K562 (cell line): Measurements from ENCODE around the gene DCTD. TPM values are rescaled to one million over a fixed set of nuclear protein-coding genes. Genes with fewer than 3 reads are reported as not detected.

Source experiments
- BCL6 ChIP-seq: fragments of 250-450 bp; sonication (Bioruptor Pico); IDR thresholded peaks from 2 replicates; pipeline ENCODE4 v1.4.0; 2020
- CTBP1 ChIP-seq: fragments of 450-650 bp; IDR thresholded peaks from 2 replicates; pipeline ENCODE4 v1.6.1; 2016; ENCODE audit warnings: borderline replicate concordance
- CXXC5 ChIP-seq: fragments of 250-450 bp; sonication (Bioruptor Pico); IDR thresholded peaks from 2 replicates; pipeline ENCODE4 v1.8.0; 2022; ENCODE audit warnings: inconsistent platforms, mild to moderate bottlenecking, moderate library complexity
- ELF1 ChIP-seq: fragments of 200-800 bp; sonication (Bioruptor generic); IDR thresholded peaks from 2 replicates; pipeline ENCODE4 v1.6.1; 2016; ENCODE audit warnings: missing genetic modification characterization, missing compliant biosample characterization
- HDGF ChIP-seq: fragments of 450-650 bp; IDR thresholded peaks from 2 replicates; pipeline ENCODE4 v1.6.1; 2016
- KAT7 ChIP-seq: sonication (generic); formaldehyde crosslinking; IDR thresholded peaks from 2 replicates; pipeline ENCODE4 v1.8.0; 2022; ENCODE audit warnings: missing genetic modification reagents, mild to moderate bottlenecking, borderline replicate concordance
- MAZ ChIP-seq, 2 experiments: fragments of 450-650 bp in 1 of 2; sonication (generic) in 1 of 2; formaldehyde crosslinking; IDR thresholded peaks in 1 of 2; conservative IDR thresholded peaks in 1 of 2; 2 replicates each; pipeline versions ENCODE4 v1.4.0 to v1.5.0; 2020; ENCODE audit warnings: mild to moderate bottlenecking in 1 of 2, missing genetic modification reagents in 1 of 2
- MECOM ChIP-seq: fragments of 250-450 bp; sonication (Bioruptor Pico); IDR thresholded peaks from 2 replicates; pipeline ENCODE4 v1.8.0; 2022; ENCODE audit warnings: inconsistent platforms
- RFX1 ChIP-seq: fragments of 450-650 bp; IDR thresholded peaks from 2 replicates; pipeline ENCODE4 v1.6.1; 2016; ENCODE audit warnings: mild to moderate bottlenecking, moderate library complexity
- TCF7 ChIP-seq: sonication (generic); IDR thresholded peaks from 2 replicates; pipeline ENCODE4 v1.6.1; 2016; ENCODE audit warnings: antibody characterized with exemption, borderline replicate concordance
- TRIM28 ChIP-seq: fragments of 450-650 bp; IDR thresholded peaks from 2 replicates; pipeline ENCODE4 v1.6.1; 2017
- TSC22D4 ChIP-seq: fragments of 450-650 bp; IDR thresholded peaks from 2 replicates; pipeline ENCODE4 v1.6.1; 2016; ENCODE audit warnings: missing genetic modification characterization, missing biosample characterization, control low read depth
- ZBTB1 ChIP-seq: sonication (generic); formaldehyde crosslinking; IDR thresholded peaks from 2 replicates; pipeline ENCODE4 v1.8.1; 2023; ENCODE audit warnings: missing genetic modification reagents, low read depth, mild to moderate bottlenecking, borderline replicate concordance
- ZNF146 ChIP-seq: IDR thresholded peaks from one replicate; pipeline ENCODE4 v1.6.1; 2018; ENCODE audit warnings: missing compliant biosample characterization; ENCODE audit not compliant: unreplicated experiment
- ZNF24 ChIP-seq: fragments of 450-650 bp; IDR thresholded peaks from 2 replicates; pipeline ENCODE4 v1.6.1; 2016
- ZNF696 ChIP-seq: fragments of 250-450 bp; sonication (Bioruptor Pico); conservative IDR thresholded peaks from 2 replicates; pipeline ENCODE4 v1.4.0; 2020; ENCODE audit warnings: mild to moderate bottlenecking, moderate library complexity
- polyA plus RNA-seq, 8 experiments: library from polyadenylated mRNA; depleted of rRNA in 4 of 8; stranded (reverse) in 5 of 8; unstranded in 3 of 8; fragments of >200 nt; fragmentation: Nextera tagmentation in 2 of 8; fragmentation: Illumina TruSeq in 1 of 8; extraction: Ambion mirVana in 2 of 8; extraction: Trizol in 1 of 8; gene quantifications; 2 replicates each; pipeline versions ENCODE4 v1.2.1 to v1.2.3, GENCODE V29; 2011 to 2014; ENCODE audit warnings: inconsistent platforms in 1 of 8, missing spikeins in 1 of 8
- total RNA-seq, 7 experiments: library from RNA; depleted of rRNA in 6 of 7; stranded (reverse); fragments of >200 nt in 6 of 7; fragmentation: Illumina TruSeq in 2 of 7; extraction: Trizol in 2 of 7; gene quantifications; 2 replicates each; pipeline versions ENCODE4 v1.2.1 to v1.2.3, GENCODE V29; 2011 to 2021; ENCODE audit warnings: low replicate concordance in 1 of 7
- TF ChIP-seq, protein P1 (sequence below), 3 experiments: IDR thresholded peaks in 2 of 3; conservative IDR thresholded peaks in 1 of 3; 2 replicates each; pipeline ENCODE4 v1.5.1; 2011 to 2012; ENCODE audit warnings: low read length in 3 of 3, mild to moderate bottlenecking in 3 of 3, control low read depth in 2 of 3, improper control_type of control experiment in 1 of 3, inconsistent platforms in 1 of 3, low read depth in 1 of 3, mixed read lengths in 1 of 3, moderate library complexity in 1 of 3; ENCODE audit not compliant: insufficient read depth in 2 of 3
- TF ChIP-seq, protein P2 (sequence below), 2 experiments: fragments of 200-800 bp in 1 of 2; sonication (Bioruptor generic) in 1 of 2; sonication (generic) in 1 of 2; formaldehyde crosslinking in 1 of 2; IDR thresholded peaks in 1 of 2; conservative IDR thresholded peaks in 1 of 2; 2 replicates each; pipeline versions ENCODE4 v1.5.0 to v1.6.1; 2016 to 2020; ENCODE audit warnings: missing compliant biosample characterization in 1 of 2, missing genetic modification characterization in 1 of 2, missing genetic modification reagents in 1 of 2
- TF ChIP-seq, protein P3 (sequence below): fragments of 250-450 bp; sonication (Bioruptor Pico); IDR thresholded peaks from 2 replicates; pipeline ENCODE4 v1.8.0; 2022; ENCODE audit warnings: inconsistent platforms, mild to moderate bottlenecking, moderate library complexity, borderline replicate concordance
- TF ChIP-seq, protein P4 (sequence below): fragments of 250-450 bp; sonication (Bioruptor Pico); IDR thresholded peaks from 2 replicates; pipeline ENCODE4 v1.5.0; 2020; ENCODE audit warnings: mild to moderate bottlenecking, borderline replicate concordance
- TF ChIP-seq, protein P5 (sequence below): sonication (generic); formaldehyde crosslinking; IDR thresholded peaks from 2 replicates; pipeline ENCODE4 v1.8.0; 2022; ENCODE audit warnings: mild to moderate bottlenecking, missing genetic modification reagents, borderline replicate concordance

DCTD gene
- total and polyA plus RNA-seq, 9 of the 15 experiments (the other 6 are each of a cell fraction or from before 2014, with no cell fraction given) = 38.7 to 114 (median 76.5) TPM

DNA sequence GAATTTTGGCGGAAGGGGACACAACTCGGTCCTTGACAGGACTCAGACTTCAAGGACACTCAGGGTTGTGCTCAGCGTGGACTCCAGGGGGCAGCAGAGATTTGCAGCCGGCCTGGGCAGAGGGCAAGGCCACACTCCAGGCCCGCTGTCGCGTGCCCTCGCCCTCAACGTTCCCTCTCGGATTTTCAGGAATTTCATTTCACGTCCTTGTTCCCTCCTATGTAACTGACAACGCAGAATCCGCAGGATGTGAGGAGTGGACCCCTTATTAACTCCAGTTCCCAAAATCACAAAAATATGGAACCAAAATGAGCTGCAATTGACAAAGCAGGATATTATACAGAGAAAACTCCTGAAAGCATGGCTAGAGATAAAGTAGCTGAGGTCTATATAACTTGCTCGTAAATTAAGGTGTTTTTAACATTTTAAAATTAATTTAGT, 21.0 kb upstream of the DCTD start (continued):
- no peak for TF ChIP-seq KAT7 (CRISPR knock-in tag)
- no peak for TF ChIP-seq TRIM28
- TF ChIP-seq, protein P1, sequence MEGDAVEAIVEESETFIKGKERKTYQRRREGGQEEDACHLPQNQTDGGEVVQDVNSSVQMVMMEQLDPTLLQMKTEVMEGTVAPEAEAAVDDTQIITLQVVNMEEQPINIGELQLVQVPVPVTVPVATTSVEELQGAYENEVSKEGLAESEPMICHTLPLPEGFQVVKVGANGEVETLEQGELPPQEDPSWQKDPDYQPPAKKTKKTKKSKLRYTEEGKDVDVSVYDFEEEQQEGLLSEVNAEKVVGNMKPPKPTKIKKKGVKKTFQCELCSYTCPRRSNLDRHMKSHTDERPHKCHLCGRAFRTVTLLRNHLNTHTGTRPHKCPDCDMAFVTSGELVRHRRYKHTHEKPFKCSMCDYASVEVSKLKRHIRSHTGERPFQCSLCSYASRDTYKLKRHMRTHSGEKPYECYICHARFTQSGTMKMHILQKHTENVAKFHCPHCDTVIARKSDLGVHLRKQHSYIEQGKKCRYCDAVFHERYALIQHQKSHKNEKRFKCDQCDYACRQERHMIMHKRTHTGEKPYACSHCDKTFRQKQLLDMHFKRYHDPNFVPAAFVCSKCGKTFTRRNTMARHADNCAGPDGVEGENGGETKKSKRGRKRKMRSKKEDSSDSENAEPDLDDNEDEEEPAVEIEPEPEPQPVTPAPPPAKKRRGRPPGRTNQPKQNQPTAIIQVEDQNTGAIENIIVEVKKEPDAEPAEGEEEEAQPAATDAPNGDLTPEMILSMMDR (IDR thresholded peaks at IDR 0.05 in 2 of 3, conservative IDR thresholded peaks at IDR 0.05 in 1 of 3; ENCODE audit: insufficient read depth in 2 of 3, low read depth in 1 of 3, low read length in 3 of 3) = peak; percentile 93 to 94 (median 93)
- TF ChIP-seq RFX1 = no peak
- TF ChIP-seq, protein P2, sequence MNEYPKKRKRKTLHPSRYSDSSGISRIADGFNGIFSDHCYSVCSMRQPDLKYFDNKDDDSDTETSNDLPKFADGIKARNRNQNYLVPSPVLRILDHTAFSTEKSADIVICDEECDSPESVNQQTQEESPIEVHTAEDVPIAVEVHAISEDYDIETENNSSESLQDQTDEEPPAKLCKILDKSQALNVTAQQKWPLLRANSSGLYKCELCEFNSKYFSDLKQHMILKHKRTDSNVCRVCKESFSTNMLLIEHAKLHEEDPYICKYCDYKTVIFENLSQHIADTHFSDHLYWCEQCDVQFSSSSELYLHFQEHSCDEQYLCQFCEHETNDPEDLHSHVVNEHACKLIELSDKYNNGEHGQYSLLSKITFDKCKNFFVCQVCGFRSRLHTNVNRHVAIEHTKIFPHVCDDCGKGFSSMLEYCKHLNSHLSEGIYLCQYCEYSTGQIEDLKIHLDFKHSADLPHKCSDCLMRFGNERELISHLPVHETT (CRISPR knock-in tag; conservative IDR thresholded peaks at IDR 0.05 in 1 of 2, IDR thresholded peaks at IDR 0.05 in 1 of 2) = no peak
- TF ChIP-seq, protein P3, sequence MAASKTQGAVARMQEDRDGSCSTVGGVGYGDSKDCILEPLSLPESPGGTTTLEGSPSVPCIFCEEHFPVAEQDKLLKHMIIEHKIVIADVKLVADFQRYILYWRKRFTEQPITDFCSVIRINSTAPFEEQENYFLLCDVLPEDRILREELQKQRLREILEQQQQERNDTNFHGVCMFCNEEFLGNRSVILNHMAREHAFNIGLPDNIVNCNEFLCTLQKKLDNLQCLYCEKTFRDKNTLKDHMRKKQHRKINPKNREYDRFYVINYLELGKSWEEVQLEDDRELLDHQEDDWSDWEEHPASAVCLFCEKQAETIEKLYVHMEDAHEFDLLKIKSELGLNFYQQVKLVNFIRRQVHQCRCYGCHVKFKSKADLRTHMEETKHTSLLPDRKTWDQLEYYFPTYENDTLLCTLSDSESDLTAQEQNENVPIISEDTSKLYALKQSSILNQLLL (CRISPR knock-in tag) = no peak
- no peak for TF ChIP-seq ELF1 (tag)
- TF ChIP-seq BCL6 (CRISPR knock-in tag) = no peak
- TF ChIP-seq MECOM (CRISPR knock-in tag) = no peak
- peak; percentile 27; the same call in 1 of the 2 replicates for TF ChIP-seq CTBP1
- TF ChIP-seq ZNF24 = no peak
- no peak for TF ChIP-seq TCF7
- TF ChIP-seq MAZ (CRISPR knock-in tag; conservative IDR thresholded peaks at IDR 0.05 in 1 of 2, IDR thresholded peaks at IDR 0.05 in 1 of 2) = peak; percentile 47 to 53; a peak in 2 of 4 replicates
- no peak for TF ChIP-seq HDGF
- TF ChIP-seq ZNF146 (CRISPR knock-in tag) = no peak
- TF ChIP-seq, protein P4, sequence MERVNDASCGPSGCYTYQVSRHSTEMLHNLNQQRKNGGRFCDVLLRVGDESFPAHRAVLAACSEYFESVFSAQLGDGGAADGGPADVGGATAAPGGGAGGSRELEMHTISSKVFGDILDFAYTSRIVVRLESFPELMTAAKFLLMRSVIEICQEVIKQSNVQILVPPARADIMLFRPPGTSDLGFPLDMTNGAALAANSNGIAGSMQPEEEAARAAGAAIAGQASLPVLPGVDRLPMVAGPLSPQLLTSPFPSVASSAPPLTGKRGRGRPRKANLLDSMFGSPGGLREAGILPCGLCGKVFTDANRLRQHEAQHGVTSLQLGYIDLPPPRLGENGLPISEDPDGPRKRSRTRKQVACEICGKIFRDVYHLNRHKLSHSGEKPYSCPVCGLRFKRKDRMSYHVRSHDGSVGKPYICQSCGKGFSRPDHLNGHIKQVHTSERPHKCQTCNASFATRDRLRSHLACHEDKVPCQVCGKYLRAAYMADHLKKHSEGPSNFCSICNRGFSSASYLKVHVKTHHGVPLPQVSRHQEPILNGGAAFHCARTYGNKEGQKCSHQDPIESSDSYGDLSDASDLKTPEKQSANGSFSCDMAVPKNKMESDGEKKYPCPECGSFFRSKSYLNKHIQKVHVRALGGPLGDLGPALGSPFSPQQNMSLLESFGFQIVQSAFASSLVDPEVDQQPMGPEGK (CRISPR knock-in tag) = no peak
- peak; percentile 46 for TF ChIP-seq CXXC5 (CRISPR knock-in tag)
- no peak for TF ChIP-seq ZNF696
- TF ChIP-seq, protein P5, sequence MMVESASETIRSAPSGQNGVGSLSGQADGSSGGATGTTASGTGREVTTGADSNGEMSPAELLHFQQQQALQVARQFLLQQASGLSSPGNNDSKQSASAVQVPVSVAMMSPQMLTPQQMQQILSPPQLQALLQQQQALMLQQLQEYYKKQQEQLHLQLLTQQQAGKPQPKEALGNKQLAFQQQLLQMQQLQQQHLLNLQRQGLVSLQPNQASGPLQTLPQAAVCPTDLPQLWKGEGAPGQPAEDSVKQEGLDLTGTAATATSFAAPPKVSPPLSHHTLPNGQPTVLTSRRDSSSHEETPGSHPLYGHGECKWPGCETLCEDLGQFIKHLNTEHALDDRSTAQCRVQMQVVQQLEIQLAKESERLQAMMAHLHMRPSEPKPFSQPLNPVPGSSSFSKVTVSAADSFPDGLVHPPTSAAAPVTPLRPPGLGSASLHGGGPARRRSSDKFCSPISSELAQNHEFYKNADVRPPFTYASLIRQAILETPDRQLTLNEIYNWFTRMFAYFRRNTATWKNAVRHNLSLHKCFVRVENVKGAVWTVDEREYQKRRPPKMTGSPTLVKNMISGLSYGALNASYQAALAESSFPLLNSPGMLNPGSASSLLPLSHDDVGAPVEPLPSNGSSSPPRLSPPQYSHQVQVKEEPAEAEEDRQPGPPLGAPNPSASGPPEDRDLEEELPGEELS (CRISPR knock-in tag) = no peak
- no peak for TF ChIP-seq TSC22D4 (tag)
- TF ChIP-seq ZBTB1 (CRISPR knock-in tag) = no peak
